ENCODE measurements around the gene HUS1.

Gene HUS1

GRCh38 chr7:47951374-47951773 lies 28.0 kb downstream of the HUS1 start:
- DNase-seq (ENCODE audit: low read depth): peak; percentile 66
- no peak overlapping the region for H3K4me3 ChIP-seq (ENCODE audit: low read depth, low read length)
- no peak for TF ChIP-seq CTCF (IDR thresholded peaks at IDR 0.05; ENCODE audit: control insufficient read depth, extremely low read depth, insufficient read depth)

GRCh38 chr7:47950714-47951113 lies 28.7 kb downstream of the HUS1 start:
- H3K4me3 ChIP-seq (ENCODE audit: low read depth, low read length): no peak overlapping the region
- DNase-seq (ENCODE audit: low read depth): no peak
- no peak for TF ChIP-seq CTCF (IDR thresholded peaks at IDR 0.05; ENCODE audit: control insufficient read depth, extremely low read depth, insufficient read depth)

GRCh38 chr7:47949703-47950102 lies 29.7 kb downstream of the HUS1 start:
- H3K4me3 ChIP-seq (ENCODE audit: low read depth, low read length): no peak overlapping the region
- DNase-seq (ENCODE audit: low read depth): no peak
- no peak for TF ChIP-seq CTCF (IDR thresholded peaks at IDR 0.05; ENCODE audit: control insufficient read depth, extremely low read depth, insufficient read depth)

GRCh38 chr7:47948141-47948790 lies 31.1 kb downstream of the HUS1 start, which contains the start of gene PKD1L1:
Gene PKD1L1 (minus strand): TSS chr7:47948466. CDS start chr7:47948440, 26 bp downstream.
- no peak for DNase-seq (ENCODE audit: low read depth)
- H3K4me3 ChIP-seq (ENCODE audit: low read depth, low read length): no peak within 1 kb of the TSS
- TF ChIP-seq CTCF (IDR thresholded peaks at IDR 0.05; ENCODE audit: control insufficient read depth, extremely low read depth, insufficient read depth): no peak

- H3K4me3 ChIP-seq (ENCODE audit: low read depth, low read length): no peak overlapping the region
- no peak for DNase-seq (ENCODE audit: low read depth)
- TF ChIP-seq CTCF (IDR thresholded peaks at IDR 0.05; ENCODE audit: control insufficient read depth, extremely low read depth, insufficient read depth): no peak
These were observed 32.1 kb downstream of the HUS1 start for GRCh38 chr7:47947355-47947749.

- no peak for DNase-seq (ENCODE audit: low read depth)
- no peak overlapping the region for H3K4me3 ChIP-seq (ENCODE audit: low read depth, low read length)
- no peak for TF ChIP-seq CTCF (IDR thresholded peaks at IDR 0.05; ENCODE audit: control insufficient read depth, extremely low read depth, insufficient read depth)
These were observed 32.6 kb downstream of the HUS1 start for GRCh38 chr7:47946581-47947354.

All from LNCaP clone FGC (cell line).